Activated gamma-delta T cell (primary cell): ENCODE data around the gene MAPKAP1.

Experiments used
- DNase-seq: peaks from one replicate; lab custom pipeline; 2025; lab: John Stamatoyannopoulos, UW
- total RNA-seq, 2 donors: gene quantifications; one replicate each; lab custom pipeline; 2026; lab: John Stamatoyannopoulos, UW

Gene MAPKAP1
- 91.0 to 109 reads per million in 2 donors for total RNA-seq

GRCh38 chr9:125706651-125707471 is at the start of gene MAPKAP1:
MAPKAP1 (minus strand) TSS chr9:125707208; CDS start chr9:125672574, 34,634 bp downstream.
- peak; percentile 86 for DNase-seq

DNA sequence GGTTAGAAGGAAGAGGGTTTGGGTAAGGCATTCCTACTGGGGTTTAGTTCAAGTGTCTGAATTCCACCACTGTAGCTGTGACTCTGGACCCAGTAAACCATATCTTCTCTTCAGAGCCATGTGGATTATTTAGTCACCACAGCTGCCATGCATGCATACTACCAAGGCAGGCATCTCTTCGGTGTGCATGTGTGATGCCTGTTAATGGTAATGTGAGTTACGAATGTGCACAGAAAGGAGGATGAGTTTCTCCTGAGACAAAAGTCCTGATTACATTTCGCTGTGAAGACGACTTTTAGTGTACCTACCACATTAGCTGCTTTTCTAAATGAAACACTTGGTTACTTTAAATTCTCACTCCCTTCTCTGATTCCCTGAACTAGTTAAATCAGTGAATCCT is 49.5 kb upstream of the MAPKAP1 start:
- no peak for DNase-seq

DNA sequence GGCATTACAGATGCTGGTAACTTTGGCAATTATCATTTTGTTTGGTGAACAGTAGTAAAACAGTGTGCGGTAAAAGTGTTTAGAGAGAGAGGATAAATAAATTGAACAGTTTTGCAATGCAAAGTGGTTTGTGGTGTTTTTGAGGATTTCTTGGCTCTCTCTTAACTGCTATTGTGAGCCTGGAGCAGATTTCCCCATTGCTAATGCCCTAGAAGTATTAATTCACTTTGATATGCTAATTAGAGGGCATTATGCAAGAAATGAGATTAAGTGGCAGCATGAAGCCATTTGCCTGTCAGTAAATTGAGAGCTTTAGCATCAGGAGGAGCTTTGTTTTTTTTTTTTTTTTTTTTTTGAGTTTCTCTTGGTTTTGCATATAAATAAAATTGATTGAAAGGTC is 48.3 kb upstream of the MAPKAP1 start:
- DNase-seq, result no peak

DNA sequence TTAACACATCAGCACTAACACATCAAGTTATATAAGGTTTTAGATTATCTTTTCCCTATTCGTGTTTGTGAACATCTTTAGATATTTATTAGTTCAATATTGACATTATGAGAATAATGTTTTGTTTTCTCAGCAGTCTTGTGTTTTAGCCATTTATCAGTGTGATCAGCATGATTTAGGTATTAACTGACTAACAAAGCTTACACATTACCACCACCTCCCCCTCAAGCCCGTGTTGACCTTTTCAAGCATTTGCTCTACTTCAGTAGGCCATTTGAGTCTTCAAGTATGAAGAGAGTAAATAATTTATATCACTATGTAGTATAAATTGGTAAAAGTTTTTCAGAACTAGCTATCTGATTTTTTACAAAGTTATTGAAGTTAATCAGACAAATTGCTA is 47.1 kb upstream of the MAPKAP1 start:
- no peak for DNase-seq

GRCh38 chr9:125752070-125752628 is 45.1 kb upstream of the MAPKAP1 start:
- DNase-seq, result no peak

DNA sequence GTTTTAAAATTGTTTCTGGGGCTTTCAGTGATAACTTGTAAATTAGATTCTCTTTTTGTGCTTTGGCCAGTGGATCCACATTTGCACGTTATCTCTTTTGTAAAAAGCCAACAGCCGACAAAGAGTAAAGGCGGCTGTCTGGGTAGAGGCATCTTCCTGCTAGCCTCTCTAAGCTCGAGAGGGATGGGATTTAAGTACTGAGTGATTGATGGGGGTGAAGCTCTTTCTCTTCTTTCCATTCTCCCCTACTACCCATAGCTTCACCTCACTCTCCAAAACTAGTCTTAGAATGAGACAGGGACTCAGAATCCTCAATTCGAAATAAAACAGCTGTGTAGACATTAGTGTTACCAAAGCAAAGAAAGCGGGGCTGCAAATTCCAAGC is 43.6 kb upstream of the MAPKAP1 start:
- DNase-seq, result no peak

GRCh38 chr9:125749951-125750626 is 43.1 kb upstream of the MAPKAP1 start:
- DNase-seq, result no peak

GRCh38 chr9:125749287-125749935 is 42.4 kb upstream of the MAPKAP1 start:
- DNase-seq, result no peak

DNA sequence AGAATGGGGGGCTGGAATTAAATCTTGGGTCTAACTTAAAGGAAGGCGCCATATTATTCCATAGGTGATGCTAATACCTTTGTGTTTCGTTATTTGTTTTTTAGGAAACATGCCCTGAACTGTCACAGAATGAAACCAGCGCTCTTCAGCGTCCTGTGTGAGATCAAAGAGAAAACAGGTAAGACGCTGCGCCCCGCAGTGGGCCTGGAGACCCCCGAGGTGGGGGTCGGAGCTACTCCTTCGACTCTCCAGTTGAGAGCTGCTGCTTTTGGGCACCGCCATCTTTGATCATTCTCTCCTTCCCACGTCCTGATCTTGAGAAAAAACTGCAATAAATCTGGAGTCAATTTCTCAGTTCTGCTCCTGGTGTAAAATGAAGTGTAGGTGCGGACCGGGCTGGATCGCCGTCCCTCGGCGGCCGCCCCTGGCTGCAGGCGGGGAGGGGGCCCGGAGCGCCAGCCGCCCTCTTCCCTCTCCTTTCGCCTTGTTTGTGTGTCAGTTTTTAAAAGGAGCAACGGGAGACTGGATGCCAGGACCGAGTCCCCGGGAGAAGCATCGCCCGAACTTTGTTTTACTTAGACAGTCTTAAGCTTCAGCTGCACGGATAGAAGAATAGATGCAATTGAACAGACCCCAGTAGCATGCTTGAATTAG is 41.6 kb upstream of the MAPKAP1 start:
- no peak for DNase-seq

DNA sequence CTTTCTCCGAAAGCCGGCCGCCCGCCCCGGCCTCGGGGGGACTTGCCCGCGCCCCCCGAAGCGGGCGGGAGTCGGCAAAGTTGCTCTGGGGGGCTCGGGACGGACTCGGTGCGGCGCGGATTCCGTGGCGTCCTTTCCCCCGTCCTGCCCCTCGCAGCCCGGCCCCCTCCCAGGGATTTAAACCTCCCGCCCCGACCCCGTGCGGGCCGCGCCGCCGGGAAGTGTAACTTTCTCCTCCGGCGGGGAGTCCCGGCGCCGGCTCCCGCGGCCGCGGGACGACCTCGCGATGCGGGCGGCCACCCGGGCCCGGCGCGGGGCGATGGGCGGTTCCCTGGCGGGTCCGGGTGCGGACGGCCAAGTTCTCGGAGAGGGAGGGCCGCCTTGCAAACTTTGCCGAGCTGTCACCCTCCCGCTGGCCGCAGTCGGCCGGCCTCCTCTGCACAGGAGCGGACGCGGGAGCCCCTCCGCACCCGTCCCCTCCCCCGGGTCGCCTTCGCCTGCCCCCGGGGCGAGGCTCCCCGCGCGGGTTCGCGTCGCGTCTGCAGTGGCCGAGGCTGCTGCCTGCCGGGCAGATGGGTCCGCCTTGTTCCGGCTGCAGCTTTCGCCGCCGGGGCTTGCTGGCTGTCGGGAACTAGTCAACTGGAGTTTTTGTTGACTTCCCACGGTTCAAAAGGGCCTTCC is 40.9 kb upstream of the MAPKAP1 start:
- peak; percentile 28 for DNase-seq

DNA sequence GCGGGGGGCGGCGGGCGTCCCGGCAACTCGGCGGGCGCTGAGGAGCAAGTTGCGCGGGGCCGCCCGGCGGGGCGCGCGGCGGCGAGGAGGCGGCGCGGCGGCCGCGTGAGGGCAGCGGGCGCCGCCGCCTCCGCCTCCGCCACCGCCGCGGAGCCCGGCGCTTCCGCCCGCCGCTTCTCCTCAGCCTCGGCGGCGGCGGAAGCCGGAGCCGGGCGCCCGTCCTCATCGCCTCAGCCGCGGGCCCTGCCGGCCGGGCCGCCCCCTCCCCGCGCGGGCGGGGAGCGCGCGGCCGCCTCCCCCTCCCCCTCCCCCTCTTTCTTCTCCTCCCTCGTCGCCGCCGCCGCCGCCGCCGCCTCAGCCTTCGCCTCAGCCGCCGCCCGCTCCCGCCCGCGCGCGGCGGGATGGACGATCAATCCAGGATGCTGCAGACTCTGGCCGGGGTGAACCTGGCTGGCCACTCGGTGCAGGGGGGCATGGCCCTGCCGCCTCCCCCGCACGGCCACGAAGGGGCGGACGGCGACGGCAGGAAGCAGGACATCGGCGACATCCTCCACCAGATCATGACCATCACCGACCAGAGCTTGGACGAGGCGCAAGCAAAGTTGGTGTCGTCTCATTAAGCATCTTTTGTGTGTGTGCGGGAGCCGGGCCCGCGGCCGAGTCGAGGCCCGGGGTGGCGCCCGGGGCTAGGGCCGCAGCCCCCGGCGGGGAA is 40.2 kb upstream of the MAPKAP1 start, which contains the start of gene PBX3:
Gene PBX3 (plus strand): TSS at position 321 of the 712 bp plus-strand sequence.
- peak; percentile 45 for DNase-seq

DNA sequence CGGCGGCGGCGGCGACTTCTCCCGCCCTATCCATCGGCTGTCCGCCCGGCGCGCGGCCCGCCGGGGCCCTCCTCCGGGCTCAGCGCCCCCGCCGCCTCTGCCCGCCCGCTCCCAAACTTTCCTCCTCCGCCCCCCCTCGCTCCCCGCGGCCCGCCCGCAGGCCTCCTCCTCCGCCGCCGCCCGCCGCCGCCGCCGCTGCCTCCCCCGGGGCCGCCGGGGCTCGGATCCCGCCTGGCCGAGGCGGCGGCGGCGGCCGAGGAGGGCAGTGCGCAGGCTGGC is 39.7 kb upstream of the MAPKAP1 start:
- DNase-seq, result no peak

DNA sequence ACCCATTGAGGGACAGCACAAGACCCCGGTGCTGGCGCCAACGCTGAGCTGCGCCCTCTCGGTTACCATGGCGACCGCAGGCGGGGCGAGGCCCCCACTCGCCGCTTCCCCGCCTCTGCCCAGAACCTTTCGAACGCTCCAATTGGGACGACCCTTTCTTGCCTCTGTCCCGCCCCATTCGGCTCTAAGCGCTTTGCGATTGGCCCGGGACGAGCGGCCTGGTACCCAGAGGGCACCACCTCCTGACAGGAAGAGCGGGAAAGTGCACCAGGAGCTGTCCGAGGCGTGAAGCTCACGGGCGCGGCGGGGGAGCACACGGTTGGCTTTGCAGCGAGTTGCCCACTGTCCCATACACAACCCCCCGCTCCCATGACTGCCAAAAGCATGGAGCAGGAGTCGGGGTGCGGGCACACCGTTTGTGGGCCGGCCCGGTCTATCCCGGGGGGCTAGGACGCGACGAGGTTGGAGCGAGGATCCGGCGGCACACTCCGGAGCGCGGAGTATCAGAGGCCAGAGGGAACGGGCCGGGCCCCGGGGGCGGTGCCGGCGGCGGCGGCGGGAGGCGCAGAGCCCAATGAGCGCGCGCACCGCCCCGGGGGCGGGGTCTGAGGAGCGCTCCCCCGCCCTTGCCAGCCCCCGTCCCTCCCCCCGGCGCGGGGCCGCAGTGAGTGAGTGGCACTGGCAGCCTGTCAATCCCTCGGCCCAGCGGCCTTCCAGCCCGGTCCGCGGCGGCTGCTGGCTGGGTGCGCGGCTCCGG is 39.2 kb upstream of the MAPKAP1 start:
- peak; percentile 85 for DNase-seq

- DNase-seq, result no peak
Measured at GRCh38 chr9:125745682-125746016, 38.6 kb upstream of the MAPKAP1 start.

GRCh38 chr9:125745018-125745417 is 38.0 kb upstream of the MAPKAP1 start:
- DNase-seq, result no peak

- no peak for DNase-seq
Measured at GRCh38 chr9:125744616-125745015, 37.6 kb upstream of the MAPKAP1 start.

- no peak for DNase-seq
Measured at GRCh38 chr9:125743682-125744428, 36.8 kb upstream of the MAPKAP1 start.

DNA sequence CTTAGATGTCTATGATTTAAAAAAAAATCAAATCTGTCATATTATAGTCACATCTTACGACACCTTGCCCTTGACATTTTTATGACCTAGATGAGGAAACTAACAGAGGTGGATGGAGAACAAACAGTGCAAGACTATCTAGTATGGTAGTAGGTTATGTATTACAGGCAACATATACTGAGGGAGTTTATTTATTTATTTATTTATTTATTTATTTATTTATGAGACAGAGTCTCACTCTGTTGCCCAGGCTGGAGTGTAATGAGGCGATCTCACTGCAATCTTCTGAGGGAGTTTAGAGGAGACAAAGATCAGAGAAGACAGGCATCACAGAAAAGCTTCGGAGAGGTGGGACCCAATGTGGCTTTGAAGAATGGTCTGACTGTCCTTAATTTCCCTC is 35.6 kb upstream of the MAPKAP1 start:
- DNase-seq, result no peak

- DNase-seq, result no peak
Measured at GRCh38 chr9:125739436-125739835, 32.4 kb upstream of the MAPKAP1 start.

DNA sequence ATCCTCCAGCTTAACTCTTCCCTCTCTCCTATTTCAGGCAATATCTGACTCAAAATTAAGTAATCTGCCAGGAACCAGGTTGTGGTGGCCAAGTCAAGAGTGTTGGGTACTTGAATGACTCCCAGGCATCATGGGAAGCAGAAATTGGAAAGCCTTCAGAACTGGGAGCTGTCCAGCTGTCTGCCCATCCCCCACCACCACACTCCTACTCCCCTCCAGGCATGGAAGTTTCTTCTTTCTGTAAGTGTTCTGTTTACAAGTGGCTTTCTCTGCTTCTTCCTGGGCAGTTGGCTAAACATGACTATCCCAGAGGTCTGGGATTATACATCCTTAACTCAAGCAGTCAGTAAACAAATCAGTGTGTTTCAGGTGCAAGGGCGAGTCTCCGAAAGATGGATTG is 25.6 kb upstream of the MAPKAP1 start:
- no peak for DNase-seq
